Lung (tissue), 12 donors: ENCODE measurements around the gene ADSL. TPM values are rescaled to one million over a fixed set of nuclear protein-coding genes. Genes with fewer than 3 reads are reported as not detected.

Experiments used
- ATAC-seq: fragments of 200-7000 bp; cut with Tn5 transposase; one replicate; pipeline ENCODE4 v1.9.1; 2020; ENCODE audit warnings: moderate number of reproducible peaks; ENCODE audit not compliant: insufficient read depth, low FRiP score
- DNase-seq, 3 donors: peaks; one replicate each; pipeline ENCODE4 v3.0.0-alpha.2; 2013 to 2017
- H3K27ac ChIP-seq, 2 donors: one replicate each; pipeline ENCODE4 v1.5.1; 2013; ENCODE audit warnings: mild to moderate bottlenecking in 2 of 2, moderate library complexity in 2 of 2, control low read depth in 1 of 2, inconsistent platforms in 1 of 2, low read depth in 1 of 2, low read length in 1 of 2
- H3K27me3 ChIP-seq, 3 donors: one replicate each; pipeline ENCODE4 v1.5.1; 2013; ENCODE audit warnings: low read length in 2 of 3; ENCODE audit not compliant: control insufficient read depth in 3 of 3, insufficient read depth in 3 of 3
- H3K36me3 ChIP-seq, 4 donors: one replicate each; pipeline ENCODE4 v1.5.1; 2013; ENCODE audit warnings: low read length in 4 of 4, mild to moderate bottlenecking in 1 of 4, moderate library complexity in 1 of 4; ENCODE audit not compliant: control insufficient read depth in 4 of 4, insufficient read depth in 4 of 4
- H3K4me1 ChIP-seq, 5 donors: one replicate each; pipeline ENCODE4 v1.5.1; 2013; ENCODE audit warnings: low read length in 5 of 5, mild to moderate bottlenecking in 2 of 5, moderate library complexity in 1 of 5; ENCODE audit not compliant: control insufficient read depth in 5 of 5, insufficient read depth in 5 of 5
- H3K4me3 ChIP-seq: one replicate; pipeline ENCODE4 v1.5.1; 2013; ENCODE audit warnings: mild to moderate bottlenecking, control low read depth, moderate library complexity
- H3K9ac ChIP-seq, 2 donors: one replicate each; pipeline ENCODE4 v1.5.1; 2013; ENCODE audit warnings: low read length in 2 of 2, control low read depth in 1 of 2; ENCODE audit not compliant: insufficient read depth in 1 of 2
- H3K9me3 ChIP-seq, 4 donors: one replicate each; pipeline ENCODE4 v1.5.1; 2013; ENCODE audit warnings: low read length in 3 of 4, mild to moderate bottlenecking in 1 of 4, moderate library complexity in 1 of 4; ENCODE audit not compliant: control insufficient read depth in 4 of 4, insufficient read depth in 3 of 4
- WGBS, 2 donors: extraction: QIAGEN DNeasy Blood & Tissue Kit; methylation state at CpG; one replicate each; pipeline ENCODE4 v1.1.7; 2013; 5-methylcytosine and 5-hydroxymethylcytosine counted together
- polyA plus RNA-seq, 2 donors: library from polyadenylated mRNA; stranded (reverse); fragments of 200-250 nt; gene quantifications; one replicate each; pipeline ENCODE4 v1.2.1, GENCODE V29; 2013
- total RNA-seq, 2 donors: library from RNA; depleted of rRNA in 1 of 2; stranded (reverse); fragments of >200 nt in 1 of 2; gene quantifications; one replicate each; pipeline ENCODE4 v1.2.1, GENCODE V29; 2014 to 2021
- TF ChIP-seq, protein P1 (sequence below): IDR thresholded peaks from 2 replicates; pipeline ENCODE4 v1.5.1; 2012; ENCODE audit warnings: mild to moderate bottlenecking; ENCODE audit errors: control extremely low read depth, extremely low read depth
- donor health status: control.
- donor health status: control.
- donor health status: Bipolar disorder and iron deficiency.
- donor health status: healthy.
- donor health status: DM: yes; HTN: yes; CAD: no.

Gene ADSL
- total and polyA plus RNA-seq, 4 donors: 35.2 to 62.9 (median 43.0) TPM

- TF ChIP-seq, protein P1, sequence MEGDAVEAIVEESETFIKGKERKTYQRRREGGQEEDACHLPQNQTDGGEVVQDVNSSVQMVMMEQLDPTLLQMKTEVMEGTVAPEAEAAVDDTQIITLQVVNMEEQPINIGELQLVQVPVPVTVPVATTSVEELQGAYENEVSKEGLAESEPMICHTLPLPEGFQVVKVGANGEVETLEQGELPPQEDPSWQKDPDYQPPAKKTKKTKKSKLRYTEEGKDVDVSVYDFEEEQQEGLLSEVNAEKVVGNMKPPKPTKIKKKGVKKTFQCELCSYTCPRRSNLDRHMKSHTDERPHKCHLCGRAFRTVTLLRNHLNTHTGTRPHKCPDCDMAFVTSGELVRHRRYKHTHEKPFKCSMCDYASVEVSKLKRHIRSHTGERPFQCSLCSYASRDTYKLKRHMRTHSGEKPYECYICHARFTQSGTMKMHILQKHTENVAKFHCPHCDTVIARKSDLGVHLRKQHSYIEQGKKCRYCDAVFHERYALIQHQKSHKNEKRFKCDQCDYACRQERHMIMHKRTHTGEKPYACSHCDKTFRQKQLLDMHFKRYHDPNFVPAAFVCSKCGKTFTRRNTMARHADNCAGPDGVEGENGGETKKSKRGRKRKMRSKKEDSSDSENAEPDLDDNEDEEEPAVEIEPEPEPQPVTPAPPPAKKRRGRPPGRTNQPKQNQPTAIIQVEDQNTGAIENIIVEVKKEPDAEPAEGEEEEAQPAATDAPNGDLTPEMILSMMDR: no peak
- Histone ChIP-seq H3K4me3 (no peak overlapping the region), H3K4me1 (peaks cover 0 to 21% (median 5%) of the 10 kb centered on the region in 5 donors), H3K27ac (no peak overlapping the region), H3K27me3 (no peaks in the 10 kb centered on the region), H3K36me3 (peaks cover 0 to 28% (median 20%) of the 10 kb centered on the region in 4 donors), H3K9ac (no peak overlapping the region), H3K9me3 (peaks cover 0 to 2% (median 0%) of the 10 kb centered on the region in 4 donors)
- WGBS, 2 donors: 89 to 100% methylated on average over 2 of the region's 2 CpGs
- DNase-seq: no peak
- no peak for ATAC-seq
Observed at GRCh38 chr22:40432625-40433024, 86.3 kb downstream of the ADSL start.

DNA sequence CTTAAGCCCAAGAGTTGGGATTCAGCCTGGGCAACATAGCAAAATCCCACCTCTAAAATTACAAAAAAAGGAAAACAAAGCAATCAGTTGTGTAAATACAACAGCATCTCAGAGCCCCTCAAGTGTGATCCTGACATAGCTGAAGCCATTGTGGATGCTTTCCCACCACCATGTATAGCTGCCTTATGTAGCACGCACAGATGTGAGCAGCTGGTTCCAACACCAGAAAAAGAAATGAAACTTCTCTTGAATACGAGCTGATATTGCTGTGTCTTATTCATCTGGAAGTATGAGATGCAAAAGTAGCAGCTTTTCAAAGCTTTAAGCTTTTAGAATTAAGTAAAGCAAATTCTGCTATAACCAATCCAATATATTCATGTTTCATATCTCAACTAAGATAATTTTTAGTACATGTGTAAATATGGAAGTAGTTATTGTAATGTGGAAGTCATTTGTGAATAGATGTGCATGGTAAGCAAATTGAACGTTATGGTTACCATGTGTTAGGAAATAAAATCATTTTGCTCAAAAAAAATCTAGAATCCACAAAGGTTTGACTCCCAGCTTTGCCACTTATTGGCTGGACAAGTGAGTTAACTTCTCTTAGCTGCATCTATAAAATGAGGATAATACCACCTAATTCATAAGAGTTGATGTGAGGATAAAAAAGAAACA, 87.3 kb downstream of the ADSL start:
- DNase-seq: peak in 2 of 3 donors; percentile 59 to 64
- WGBS, 2 donors: 66 to 69% methylated on average over 3 of the region's 3 CpGs
- TF ChIP-seq, protein P1: no peak
- Histone ChIP-seq H3K4me1 (peaks cover 0 to 21% (median 8%) of the 10 kb centered on the region in 5 donors), H3K9me3 (peaks cover 0 to 2% (median 0%) of the 10 kb centered on the region in 4 donors), H3K27me3 (no peaks in the 10 kb centered on the region), H3K36me3 (peaks cover 0 to 22% (median 14%) of the 10 kb centered on the region in 4 donors), H3K4me3 (no peak overlapping the region), H3K9ac (no peak overlapping the region), H3K27ac (no peak overlapping the region)
- ATAC-seq: no peak

DNA sequence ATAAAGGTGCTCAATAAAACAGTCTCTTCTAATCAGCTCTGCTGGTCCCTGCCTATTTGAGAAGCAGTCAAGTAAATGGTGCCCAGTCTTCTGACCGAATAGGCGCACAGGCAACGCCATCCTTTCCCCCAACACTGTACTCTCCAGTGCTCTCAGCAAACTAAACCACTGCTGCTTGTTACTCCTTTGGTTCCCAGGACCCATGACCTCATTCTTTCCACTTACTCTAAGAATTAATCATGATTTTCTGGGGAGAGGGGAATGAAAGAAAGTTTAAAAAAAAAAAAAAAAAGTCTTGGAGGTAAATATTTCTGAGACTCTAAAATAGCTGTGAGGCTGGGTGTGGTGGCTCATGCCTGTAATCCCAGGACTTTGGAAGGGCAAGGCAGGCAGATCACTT, 87.8 kb downstream of the ADSL start:
- ATAC-seq (no peak), DNase-seq (no peak)
- no peak overlapping the region for H3K9ac ChIP-seq
- no peak overlapping the region for H3K27ac ChIP-seq
- 94 to 97% methylated on average over 3 of the region's 3 CpGs for WGBS, 2 donors
- peaks cover 0 to 2% (median 0%) of the 10 kb centered on the region in 4 donors for H3K9me3 ChIP-seq
- H3K4me1 ChIP-seq: peaks cover 0 to 21% (median 8%) of the 10 kb centered on the region in 5 donors
- peaks cover 0 to 17% (median 10%) of the 10 kb centered on the region in 4 donors for H3K36me3 ChIP-seq
- no peaks in the 10 kb centered on the region for H3K27me3 ChIP-seq
- no peak overlapping the region for H3K4me3 ChIP-seq
- TF ChIP-seq, protein P1: no peak
